ENCODE data around the gene LMNA.
"Not testable (repeated sequence)": the region's sequence is repeated elsewhere in the genome, so short reads cannot be mapped to it uniquely, and the experiment has no call there.

LMNA gene

GRCh38 chr1:156164125-156164831, 49.8 kb downstream of the LMNA start:
- FAIRE-seq, result no peak

- FAIRE-seq, result no peak
These were observed 50.6 kb downstream of the LMNA start for GRCh38 chr1:156165083-156165482.

GRCh38 chr1:156167536-156167935, 53.0 kb downstream of the LMNA start:
- no peak for FAIRE-seq

GRCh38 chr1:156172696-156173470, 58.4 kb downstream of the LMNA start:
- FAIRE-seq, result no peak

GRCh38 chr1:156176610-156177210, 62.2 kb downstream of the LMNA start:
- FAIRE-seq, result no peak

GRCh38 chr1:156177919-156178654, 63.6 kb downstream of the LMNA start:
- FAIRE-seq, result no peak

- no peak for FAIRE-seq
These were observed 66.0 kb downstream of the LMNA start for GRCh38 chr1:156180471-156180870.

GRCh38 chr1:156181391-156181924, 66.9 kb downstream of the LMNA start:
- FAIRE-seq, result not testable (repeated sequence)

- FAIRE-seq, result not testable (repeated sequence)
These were observed 67.7 kb downstream of the LMNA start for GRCh38 chr1:156182010-156182779.

GRCh38 chr1:156186347-156187177, 72.1 kb downstream of the LMNA start:
- FAIRE-seq, result not testable (repeated sequence)

Measured in islet of Langerhans (tissue), 1 donor.